GM12864 (cell line): ENCODE data around the gene GZF1.
A peak's percentile ranks its signal among the peaks of the same experiment; 100 is the strongest.

Experiments used
- DNase-seq: peaks from one replicate; pipeline ENCODE4 v3.0.0-alpha.2; 2011; ENCODE audit warnings: low read depth
- H3K4me3 ChIP-seq: 2 replicates; pipeline ENCODE4 v1.5.1; 2011; ENCODE audit warnings: mild to moderate bottlenecking, low read depth, low read length, control low read depth
- CTCF ChIP-seq: IDR thresholded peaks from 2 replicates; pipeline ENCODE4 v1.5.1; 2011; ENCODE audit warnings: low read depth, mild to moderate bottlenecking, moderate library complexity, low read length, control low read depth, inconsistent platforms; ENCODE audit errors: missing control alignments

Gene GZF1

GRCh38 chr20:23419995-23420901 is 58.3 kb downstream of the GZF1 start:
- DNase-seq: no peak
- no peak for TF ChIP-seq CTCF

GRCh38 chr20:23420943-23421931 is 59.3 kb downstream of the GZF1 start, which contains the start of gene NAPB:
TSS of gene NAPB (minus strand) at chr20:23421488. CDS start at chr20:23421402, 86 bp downstream.
- DNase-seq: peak; percentile 74
- peak within 1 kb of the TSS; percentile 82 for H3K4me3 ChIP-seq
- peak; percentile 29 for TF ChIP-seq CTCF

More at GRCh38 chr20:23419995-23420901, 58.3 kb downstream of the GZF1 start:
- peak overlapping the region; percentile 82 for H3K4me3 ChIP-seq
